Effector CD8-positive, alpha-beta T cell (primary cell): Measurements from ENCODE around the gene SLC15A5.

ENCODE experiments used
- DNase-seq: peaks from one replicate; lab custom pipeline; 2025; lab: John Stamatoyannopoulos, UW
- total RNA-seq, 4 experiments: gene quantifications; one replicate each; lab custom pipeline; 2026; lab: John Stamatoyannopoulos, UW

Gene SLC15A5
- 0 reads per million in 4 experiments for total RNA-seq

GRCh38 chr12:16277585-16277984 lies at the start of gene SLC15A5:
Gene SLC15A5 (minus strand): TSS chr12:16277685. CDS start chr12:16277685, 0 bp downstream.
- no peak for DNase-seq

GRCh38 chr12:16325426-16325825 lies 47.9 kb upstream of the SLC15A5 start:
- DNase-seq, result no peak

GRCh38 chr12:16324772-16325171 lies 47.3 kb upstream of the SLC15A5 start:
- DNase-seq, result no peak

- no peak for DNase-seq
These were observed 46.8 kb upstream of the SLC15A5 start for GRCh38 chr12:16324272-16324671.

GRCh38 chr12:16323638-16324037 lies 46.2 kb upstream of the SLC15A5 start:
- no peak for DNase-seq

- DNase-seq, result no peak
These were observed 45.5 kb upstream of the SLC15A5 start for GRCh38 chr12:16323010-16323409.

- DNase-seq, result no peak
These were observed 33.4 kb upstream of the SLC15A5 start for GRCh38 chr12:16310934-16311333.

- DNase-seq, result no peak
These were observed 30.5 kb upstream of the SLC15A5 start for GRCh38 chr12:16307856-16308475.

GRCh38 chr12:16303939-16304338 lies 26.5 kb upstream of the SLC15A5 start:
- DNase-seq, result no peak

GRCh38 chr12:16300736-16301135 lies 23.3 kb upstream of the SLC15A5 start:
- DNase-seq, result no peak

GRCh38 chr12:16300122-16300521 lies 22.6 kb upstream of the SLC15A5 start:
- DNase-seq, result no peak

GRCh38 chr12:16299403-16299802 lies 21.9 kb upstream of the SLC15A5 start:
- no peak for DNase-seq

GRCh38 chr12:16297521-16297920 lies 20.0 kb upstream of the SLC15A5 start:
- DNase-seq, result no peak

GRCh38 chr12:16294376-16294956 lies 17.0 kb upstream of the SLC15A5 start:
- no peak for DNase-seq

- DNase-seq, result no peak
These were observed 13.5 kb upstream of the SLC15A5 start for GRCh38 chr12:16291032-16291431.

- DNase-seq, result no peak
These were observed 8.1 kb upstream of the SLC15A5 start for GRCh38 chr12:16285586-16285985.

GRCh38 chr12:16282978-16283377 lies 5.5 kb upstream of the SLC15A5 start:
- DNase-seq, result no peak

GRCh38 chr12:16282081-16282480 lies 4.6 kb upstream of the SLC15A5 start:
- no peak for DNase-seq

GRCh38 chr12:16281157-16281556 lies 3.7 kb upstream of the SLC15A5 start:
- DNase-seq, result no peak

GRCh38 chr12:16272222-16272621 lies 5.3 kb downstream of the SLC15A5 start:
- no peak for DNase-seq

GRCh38 chr12:16271062-16271461 lies 6.4 kb downstream of the SLC15A5 start:
- no peak for DNase-seq

GRCh38 chr12:16269946-16270345 lies 7.5 kb downstream of the SLC15A5 start:
- no peak for DNase-seq

- DNase-seq, result no peak
These were observed 11.4 kb downstream of the SLC15A5 start for GRCh38 chr12:16266085-16266484.

GRCh38 chr12:16261944-16262475 lies 15.5 kb downstream of the SLC15A5 start:
- DNase-seq, result no peak
